Stimulated activated CD4-positive, alpha-beta T cell treated with anti-CD3 and anti-CD28 coated beads, TNF-alpha, amount 100 ng/mL, for 4 hours (primary cell): ENCODE data around the gene AMZ1.
"Not testable (repeated sequence)": the region's sequence is repeated elsewhere in the genome, so short reads cannot be mapped to it uniquely, and the experiment has no call there.

Experiments
- DNase-seq, 3 experiments: peaks; one replicate each; pipeline ENCODE4 v3.0.0-alpha.2; 2020; ENCODE audit warnings: low read depth in 3 of 3

Gene AMZ1

DNA sequence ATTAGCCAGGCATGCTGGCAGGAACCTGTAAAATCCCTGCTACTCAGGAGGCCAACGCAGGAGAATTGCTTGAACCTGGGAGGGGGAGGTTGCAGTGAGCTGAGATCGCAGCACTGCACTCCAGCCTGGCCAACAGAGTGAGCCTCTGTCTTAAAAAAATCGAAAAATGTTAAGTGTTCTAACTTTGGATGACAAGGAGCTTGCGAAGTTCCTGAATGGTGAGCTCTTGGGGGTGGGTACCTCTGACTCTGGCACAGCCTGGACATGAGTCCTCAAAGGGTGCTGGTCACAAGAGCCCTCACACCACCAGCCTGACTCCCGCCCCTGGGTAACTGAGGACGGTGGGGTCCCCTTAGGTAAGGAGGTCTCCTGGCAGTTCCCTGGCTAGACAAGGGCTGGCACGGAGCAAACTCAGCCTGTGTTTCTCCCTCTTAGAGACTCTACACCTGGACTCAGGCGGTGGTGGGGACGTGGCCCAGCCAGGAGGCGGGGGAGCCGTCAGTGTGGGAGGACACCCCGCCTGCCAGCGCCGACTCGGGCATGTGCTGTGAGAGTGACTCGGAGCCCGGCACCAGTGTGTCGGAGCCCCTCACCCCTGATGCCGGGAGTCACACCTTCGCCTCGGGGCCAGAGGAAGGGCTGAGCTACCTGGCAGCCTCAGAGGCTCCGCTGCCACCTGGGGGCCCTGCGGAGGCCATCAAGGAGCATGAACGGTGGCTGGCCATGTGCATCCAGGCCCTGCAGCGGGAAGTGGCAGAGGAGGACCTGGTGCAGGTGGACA is 24.1 kb downstream of the AMZ1 start:
- no peak for DNase-seq

DNA sequence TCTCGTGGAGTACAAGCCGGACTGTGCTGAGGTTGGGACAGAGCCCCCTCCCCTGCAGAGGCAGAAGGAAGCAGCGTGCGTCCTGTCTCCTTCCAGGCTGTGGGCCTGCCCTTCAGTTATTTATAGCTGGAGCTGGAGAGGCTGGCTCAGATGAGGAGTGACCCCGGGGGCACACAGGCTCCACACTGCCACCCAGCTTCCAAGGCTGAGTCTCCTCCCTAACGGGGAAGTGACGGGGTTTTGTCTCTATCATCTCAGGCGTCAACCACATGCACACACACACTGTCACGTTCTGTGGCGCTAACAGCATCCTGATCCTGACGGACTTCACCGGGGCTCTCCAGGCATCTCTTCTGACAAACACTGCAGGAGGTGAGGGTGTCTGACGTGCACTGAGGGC is 25.4 kb downstream of the AMZ1 start:
- DNase-seq: no peak

DNA sequence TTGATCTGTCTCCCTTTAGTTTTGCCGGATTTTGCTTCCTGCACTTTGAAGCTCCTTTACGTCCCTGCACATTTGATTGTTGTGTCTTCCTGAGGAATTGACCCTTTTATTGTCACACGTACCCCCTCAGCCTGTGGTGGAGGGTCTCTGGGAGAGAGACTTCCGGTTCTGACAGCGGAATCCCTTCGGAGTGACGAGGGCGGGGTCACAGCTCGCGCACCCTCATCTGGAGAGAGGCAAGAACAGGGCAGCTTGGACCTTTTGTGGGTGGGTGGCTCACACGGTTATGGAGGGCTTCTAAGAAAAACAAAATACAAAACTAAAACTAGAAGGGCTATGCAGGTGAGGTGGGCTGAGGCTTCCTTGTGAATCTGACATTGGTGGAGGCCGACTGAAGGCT is 26.0 kb downstream of the AMZ1 start:
- no peak for DNase-seq

DNA sequence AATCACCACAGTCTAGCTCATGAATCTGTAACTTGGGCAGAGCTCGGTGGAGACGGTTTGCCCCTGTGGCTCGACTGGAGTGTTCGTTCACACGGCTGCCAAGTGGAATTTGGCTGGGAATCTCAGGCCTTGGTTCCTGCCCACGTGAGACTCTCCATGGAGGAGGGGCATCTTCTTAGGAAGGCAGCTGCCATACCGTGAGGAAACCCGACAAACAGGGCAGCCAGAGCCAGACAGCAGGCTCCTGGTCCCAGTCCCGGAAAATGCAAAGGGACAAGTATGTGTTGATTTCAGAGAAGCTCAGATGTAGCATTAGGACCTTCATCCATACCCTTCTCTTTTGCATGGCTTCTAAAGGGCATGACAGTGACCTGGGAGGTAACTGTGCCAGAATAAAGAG is 26.6 kb downstream of the AMZ1 start:
- no peak for DNase-seq

DNA sequence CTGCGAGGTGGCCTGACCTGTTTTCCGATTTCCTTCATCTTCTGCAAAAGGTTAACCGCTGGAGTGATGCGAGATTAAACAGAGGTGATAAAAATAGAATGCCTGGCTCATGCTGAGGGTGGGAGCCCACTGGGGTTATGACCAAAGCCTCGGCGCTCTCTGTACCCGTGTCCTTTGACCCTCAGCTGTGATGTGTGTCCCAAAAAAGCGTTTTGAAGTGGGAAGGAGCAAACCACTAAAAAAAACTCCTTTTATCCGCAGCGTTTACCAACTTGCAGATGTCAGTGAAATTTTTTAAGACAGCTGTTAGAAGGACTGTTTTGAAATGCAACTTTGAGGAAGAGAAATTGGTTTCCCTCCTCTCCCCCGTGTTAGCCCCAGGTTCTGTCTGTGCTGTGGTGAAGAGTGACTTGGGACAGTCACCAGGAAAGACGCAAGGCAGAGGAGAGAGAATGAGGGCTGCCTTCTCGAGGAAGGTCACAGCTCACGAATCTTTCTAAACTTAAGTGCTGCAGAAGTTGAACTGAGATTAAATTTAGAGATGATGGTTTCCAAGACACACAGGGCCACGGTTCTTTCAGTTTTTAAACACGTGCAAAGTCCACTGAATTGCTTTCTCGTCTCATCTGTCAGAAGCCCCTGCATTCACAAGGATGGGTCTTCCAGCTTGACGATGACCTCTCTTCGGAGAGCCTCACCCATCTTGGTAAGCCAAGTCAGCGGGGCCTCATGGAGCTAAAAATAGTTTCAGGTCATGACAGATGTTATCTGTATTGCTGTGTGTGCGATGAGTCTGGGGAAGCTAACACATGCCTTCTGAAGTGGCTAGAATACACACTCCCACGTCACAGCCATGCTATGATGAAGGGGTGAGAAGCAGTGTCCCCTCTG is 27.6 kb downstream of the AMZ1 start:
- DNase-seq: peak in 1 of 3 experiments; percentile 14

DNA sequence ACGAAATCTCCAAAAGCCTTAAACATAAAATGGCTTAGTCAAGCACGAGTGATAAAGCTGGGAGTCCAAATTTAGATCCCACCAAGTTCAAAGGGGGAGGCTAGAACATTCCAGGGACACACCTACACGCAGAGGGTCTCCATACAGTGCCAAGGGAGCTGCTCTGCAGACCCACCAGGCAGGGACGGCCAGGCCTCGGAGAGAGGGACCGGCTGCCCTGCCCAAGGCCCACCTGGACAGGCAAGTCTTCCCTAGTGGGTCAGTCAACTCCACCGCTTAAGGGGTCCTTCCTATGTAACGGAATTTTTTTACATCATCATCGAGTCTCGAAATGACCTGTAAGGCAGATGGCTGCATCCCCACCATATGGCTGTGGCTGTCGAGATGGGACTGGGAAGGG is 28.5 kb downstream of the AMZ1 start:
- no peak for DNase-seq

DNA sequence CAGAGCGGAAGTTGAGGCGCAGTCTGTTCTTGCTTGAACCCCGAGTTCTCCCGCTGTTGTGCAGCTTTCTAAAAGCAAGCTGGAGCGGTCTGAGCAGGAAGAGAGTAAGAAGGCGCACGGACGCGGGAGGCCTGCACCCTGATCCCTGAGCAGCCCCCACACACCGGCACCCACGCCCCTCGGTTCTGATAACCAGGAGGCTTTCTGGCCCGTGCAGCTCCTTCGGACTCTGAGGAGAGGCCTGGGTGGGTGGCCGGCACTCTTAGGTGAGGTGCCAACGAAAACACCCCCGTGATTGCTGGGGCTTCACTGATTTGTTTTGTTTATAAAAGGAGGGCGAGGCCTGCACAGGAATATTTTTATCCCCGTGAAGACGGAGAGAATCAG is 28.9 kb downstream of the AMZ1 start:
- no peak for DNase-seq

DNA sequence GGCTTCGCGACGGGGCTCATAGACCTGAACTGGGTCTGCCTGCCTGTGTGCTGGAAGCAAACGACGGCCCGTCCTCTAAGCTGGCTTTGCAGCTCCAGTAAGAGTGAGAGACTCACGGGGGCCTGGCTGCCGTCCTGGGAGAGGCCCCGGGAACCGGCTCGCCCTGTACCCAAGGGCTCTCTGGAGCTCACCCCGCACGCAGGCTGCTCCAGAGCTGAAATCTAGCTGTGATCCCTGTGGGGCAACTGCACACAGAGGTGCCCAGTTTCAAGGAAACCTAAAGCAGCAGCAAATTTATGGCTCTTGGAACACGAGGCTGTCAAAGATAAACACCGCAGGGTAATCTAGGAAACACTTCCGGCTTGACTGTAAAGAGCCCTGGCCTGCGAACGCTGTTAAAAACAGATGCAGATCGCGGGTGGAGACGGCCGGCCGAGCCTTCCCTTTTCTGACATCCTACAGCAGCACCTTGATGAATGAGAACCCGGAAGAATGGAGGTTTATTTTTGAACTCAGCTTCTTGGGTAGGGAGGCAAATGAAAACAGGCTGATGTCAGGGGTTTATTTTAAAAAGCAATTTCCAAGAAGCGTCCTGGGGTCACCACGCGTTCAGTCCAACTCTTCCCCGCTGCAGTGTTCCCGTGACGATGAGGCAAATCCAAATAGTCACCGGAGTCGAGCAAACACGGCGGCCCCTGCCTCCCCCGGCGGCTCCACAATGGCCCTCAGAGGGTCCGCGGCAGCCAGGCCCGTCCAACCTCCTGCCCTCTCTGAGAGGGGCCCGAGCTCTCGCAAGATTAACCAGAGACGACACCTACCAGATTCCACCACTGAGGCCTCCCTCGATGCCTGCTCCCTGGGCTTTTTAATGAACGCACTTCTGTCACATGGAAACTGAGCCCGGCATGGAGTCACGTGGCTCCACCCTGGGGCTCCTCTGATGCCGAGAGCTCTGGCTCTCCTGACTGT is 29.6 kb downstream of the AMZ1 start:
- no peak for DNase-seq

DNA sequence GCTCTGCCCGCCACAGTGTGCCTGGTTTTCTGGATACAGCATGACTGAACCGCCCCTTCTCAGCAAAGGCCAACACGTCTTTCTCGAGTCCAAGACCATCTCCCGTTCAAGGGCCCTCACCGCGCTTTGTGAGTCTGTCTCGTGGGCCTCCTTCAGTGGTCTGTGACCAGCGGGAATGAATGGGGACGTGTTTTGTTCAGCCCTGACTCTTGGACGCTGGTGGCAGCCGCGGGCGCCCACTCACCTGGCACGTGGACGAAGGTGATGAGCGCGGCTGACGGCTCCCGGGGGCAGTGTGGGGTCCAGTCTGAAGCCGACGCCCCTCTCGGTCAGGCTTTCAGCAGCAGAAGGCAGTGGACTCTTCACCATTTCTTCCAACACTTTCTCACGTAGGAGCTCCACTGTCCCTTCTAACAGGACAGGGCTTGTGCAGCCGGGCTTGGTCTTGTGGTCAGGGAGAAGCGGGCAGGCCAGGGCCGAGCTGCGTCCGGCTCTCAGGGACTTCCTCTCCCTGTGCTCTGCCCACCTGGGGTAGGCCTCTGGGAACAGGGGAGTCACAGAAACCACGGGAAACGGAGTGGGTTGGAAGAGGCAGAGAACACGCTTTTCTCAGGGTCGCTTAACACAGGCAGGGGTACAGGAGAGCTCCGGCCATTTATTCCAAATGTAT is 30.4 kb downstream of the AMZ1 start:
- no peak for DNase-seq

DNA sequence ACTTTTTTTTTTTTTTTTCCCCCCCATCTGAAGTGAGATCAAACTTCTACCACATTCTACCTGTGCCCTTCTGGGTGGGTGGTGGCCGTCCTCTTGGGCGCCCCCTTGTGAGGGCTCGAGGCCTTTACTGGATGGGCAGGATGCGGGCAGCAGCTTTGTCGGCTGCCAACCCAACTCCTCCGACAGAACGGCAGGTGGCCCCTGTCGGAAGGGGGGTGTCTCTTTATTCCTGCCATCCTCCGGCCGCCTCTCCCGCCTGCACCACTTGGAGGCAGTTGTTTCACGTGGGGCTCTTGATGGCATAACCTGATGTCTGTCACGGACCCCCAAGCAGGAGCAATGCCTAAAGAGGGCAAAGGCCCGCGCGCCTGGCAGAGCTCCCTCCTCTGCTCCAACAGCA is 31.0 kb downstream of the AMZ1 start:
- DNase-seq: peak; percentile 34 to 53 (median 42)

DNA sequence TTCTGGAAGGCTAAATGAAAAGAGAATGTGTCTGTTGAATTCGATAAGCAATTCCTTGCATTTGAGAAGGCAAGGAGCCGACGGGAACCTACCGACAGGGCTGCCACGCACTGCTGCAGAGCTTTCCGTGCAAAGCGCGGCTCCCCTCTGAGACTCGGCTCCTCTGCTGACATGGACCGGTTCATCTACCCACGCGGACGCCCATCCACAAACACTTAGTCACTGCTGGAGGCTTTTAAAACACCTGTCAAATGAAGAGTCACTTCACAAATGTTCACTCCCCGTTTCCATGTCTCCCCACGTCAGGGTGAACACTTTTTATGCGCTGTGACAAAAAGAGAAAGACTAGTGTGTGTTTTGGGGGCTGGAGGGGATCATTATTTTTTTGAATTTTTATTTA is 32.0 kb downstream of the AMZ1 start:
- no peak for DNase-seq

DNA sequence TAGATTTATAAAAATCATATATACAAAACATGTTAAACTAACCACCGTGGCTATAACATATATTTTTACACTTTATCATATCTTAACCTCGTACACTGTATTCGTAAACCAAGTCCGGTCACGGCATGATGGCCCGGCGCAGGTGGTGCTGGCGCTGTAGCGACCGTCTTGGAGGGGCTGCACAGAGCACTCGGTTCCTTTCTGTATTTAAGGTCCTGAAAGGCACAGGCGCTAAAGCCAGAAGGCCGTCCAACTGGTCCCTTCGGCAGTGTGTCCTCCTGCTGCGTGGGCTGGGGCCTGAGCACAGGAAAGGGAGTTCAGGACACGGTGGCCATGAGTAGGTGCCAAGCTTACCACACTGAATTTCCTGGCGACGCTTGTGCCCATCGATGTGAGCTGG is 33.8 kb downstream of the AMZ1 start:
- DNase-seq: no peak

DNA sequence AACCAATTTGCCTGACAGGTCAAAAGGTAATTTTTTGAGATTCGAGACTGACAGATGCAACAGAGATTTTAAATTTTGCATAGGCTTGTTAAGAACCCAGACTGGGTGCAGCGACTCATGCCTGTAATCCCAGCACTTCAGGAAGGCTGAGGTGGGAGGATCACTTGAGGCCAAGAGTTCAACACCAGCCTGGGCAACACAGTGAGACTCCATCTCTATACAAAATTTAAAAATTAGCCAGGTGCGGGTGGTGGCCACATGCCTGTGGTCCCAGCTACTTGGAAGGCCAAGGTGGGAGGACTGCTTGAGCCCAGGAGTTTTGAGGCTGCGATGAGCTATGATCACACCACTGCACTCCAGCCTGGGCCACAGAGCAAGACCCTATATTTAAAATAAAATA is 34.6 kb downstream of the AMZ1 start:
- DNase-seq: no peak

DNA sequence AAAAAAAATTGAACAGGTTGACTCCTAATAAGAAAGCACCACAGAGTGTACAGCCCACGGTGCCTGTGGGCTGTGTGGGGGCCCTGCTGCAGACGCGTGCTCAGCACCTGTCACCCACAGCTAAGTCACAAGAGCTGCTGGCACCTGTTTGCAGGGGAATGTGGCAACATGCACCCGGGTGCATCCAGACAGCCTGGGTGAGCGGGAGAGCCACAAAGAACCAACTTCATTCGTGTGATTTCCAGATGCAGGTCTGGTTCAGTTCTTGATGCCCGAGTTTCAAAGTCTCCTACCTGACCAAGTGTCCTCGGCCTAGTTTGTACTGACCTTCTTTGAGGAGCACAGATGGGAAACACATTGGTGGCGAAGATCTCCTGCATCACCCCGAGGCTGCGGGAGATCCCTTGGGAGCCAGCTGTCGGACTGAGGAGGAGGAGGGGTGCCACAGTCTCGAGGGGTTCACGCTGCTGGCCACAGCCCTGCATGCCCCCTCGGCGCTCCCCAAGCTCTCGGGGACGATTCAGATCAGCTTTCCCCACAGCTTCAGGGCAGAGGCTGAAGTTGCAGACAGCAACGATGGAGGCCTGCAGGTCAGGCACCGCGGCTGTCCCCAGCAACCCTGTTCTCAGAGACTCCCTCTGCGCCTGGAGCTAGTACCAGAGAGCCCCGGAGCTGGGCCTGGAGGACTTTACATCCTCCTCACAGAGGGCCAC is 35.3 kb downstream of the AMZ1 start:
- DNase-seq: no peak

DNA sequence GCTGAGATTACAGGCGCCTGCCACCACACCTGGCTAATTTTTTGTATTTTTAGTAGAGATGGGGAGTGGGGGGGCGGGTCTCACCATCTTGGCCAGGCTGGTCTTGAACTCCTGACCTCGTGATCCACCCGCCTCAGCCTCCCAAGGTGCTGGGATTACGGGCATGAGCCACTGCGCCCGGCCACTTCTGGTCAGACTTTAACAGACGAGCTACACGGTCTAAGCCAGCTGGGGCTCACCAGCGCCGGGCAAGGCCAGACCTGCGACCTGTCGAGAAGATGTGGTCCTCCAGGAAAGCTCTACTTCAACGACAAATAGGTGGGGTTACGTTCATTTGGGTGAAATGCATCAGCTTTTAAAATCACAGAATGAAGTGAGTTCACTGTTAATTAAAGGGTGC is 36.0 kb downstream of the AMZ1 start:
- DNase-seq: not testable (repeated sequence)

DNA sequence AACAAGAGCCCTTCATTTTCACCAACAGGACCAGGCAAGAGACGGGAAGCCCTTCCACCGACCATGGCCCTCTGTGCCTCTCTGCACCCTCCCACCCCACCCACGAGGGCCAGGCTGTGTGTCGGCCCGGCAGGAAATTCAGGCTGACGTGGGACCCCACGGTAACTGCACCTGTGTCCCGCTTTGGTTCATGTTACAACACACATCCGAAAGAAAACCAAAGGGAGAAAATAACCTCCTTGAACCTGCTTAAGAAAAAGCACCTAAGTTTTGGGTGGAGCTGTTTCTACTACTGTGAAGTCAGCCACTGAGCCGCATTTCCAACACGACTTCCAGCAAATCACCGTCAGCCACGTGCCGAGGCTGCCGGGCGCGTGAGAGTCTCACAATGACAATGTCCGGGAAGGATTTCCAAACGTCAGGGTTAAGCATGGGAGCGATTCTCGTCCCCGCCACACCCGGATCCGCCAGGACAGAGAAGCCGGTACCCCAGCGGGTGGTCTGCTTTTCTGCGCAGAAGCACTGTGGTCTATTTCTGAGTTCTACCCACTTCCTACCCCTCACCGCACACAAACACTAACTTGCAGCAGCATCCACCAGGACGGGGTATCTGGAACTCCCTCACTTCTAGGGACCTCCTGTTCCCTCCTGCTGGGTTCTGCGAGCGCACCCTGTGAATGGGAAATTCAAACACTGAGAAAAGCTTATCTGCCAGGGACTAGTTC is 36.6 kb downstream of the AMZ1 start:
- no peak for DNase-seq

DNA sequence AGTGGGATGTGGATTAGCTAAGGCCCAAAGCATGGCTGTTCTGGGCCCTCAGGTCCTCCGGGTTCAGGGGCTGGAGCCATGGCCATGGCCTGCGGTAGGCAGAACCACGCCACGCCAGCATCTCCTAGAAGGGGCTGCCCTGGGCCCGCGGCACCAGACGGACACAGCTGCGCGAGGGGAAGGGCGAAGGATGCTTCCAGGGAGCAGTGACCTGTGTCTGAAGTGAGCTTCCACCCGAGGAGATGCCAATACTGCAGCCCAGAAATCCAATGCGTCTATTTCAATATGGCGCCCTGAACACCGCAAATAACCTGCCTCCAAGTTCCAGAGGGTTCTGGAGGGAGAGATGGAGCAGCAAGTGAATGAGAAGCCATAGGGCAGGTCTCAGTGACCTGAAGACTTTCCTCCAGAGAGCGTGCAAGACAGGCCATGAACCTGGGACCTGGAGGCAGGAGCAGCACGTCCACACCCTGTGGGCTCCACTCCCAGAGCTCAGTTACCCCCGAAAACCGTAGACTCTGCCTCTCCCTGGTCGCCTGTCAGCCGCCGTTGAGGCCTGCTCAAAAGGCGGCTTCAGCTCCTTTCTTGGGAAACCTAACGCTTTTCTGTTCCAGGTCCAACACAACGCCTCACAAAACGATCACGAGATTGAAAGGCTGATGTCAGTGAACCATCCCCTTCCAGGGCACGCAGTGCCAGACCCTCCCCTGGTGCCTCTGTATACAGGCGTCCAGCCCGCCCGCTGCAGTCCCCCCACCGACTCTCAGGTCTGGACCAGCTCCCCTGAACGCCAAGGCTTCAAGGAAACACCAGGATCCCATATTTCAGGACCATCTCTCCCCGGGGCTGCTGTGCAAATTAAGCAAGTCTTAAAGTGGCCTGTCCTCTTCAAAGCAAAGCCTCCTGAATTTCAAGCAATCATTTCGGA is 37.4 kb downstream of the AMZ1 start:
- no peak for DNase-seq

DNA sequence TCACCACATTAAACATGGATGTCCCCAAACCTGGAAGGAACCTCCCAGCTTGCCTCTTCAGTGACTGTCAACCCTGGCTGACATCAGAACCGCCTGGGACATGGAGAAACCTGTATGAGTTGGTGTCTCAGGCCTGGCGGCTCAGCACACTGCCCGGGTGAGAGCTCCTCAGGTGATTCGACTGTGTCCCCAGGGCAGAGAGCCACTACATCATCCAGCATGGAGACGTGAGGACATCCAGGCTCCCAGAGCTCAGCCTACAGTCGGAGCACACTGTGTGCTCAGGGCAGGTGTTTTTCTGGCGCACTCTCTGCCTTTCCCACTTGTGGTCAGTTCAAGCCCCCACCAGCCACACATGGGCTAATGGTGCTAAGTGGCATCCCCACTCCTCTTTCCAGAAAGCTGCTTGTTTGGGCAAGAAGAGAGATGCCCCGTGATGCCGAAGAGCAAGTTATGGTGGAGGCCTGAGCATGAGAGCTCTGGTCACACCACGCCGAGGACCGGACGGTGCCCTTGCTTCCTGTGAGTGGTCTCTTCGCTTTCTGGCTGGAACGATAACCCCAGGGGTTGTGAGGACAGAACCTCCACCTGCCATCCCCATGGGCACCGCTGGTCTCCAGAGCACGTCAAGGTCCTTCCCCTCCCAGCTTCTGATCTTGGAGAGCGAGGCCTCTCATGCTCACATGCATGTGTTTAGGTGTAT is 38.5 kb downstream of the AMZ1 start:
- no peak for DNase-seq
